ENCODE measurements around the gene CHCHD4.

CHCHD4 gene

DNA sequence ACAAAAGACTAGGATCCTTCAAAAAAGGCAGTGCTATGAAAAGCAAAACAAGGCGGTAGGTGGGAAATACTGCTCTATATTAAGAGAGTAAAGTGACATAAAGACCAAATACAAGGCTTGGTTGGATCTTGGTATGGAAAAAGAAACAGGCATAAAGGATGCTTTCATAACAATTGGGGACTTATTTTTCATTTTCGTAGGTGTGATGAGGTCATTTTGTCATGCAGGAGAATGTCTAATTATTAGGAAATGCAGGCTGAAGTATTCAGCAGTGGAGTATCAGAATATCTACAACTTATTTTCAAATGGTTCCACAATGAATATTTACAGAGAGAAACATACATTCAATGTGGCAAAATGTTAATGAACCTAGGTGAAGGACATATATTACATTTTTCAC, 44.8 kb upstream of the CHCHD4 start:
- H2AFZ ChIP-seq: no peak overlapping the region
- no peaks in the 10 kb centered on the region for H3K9me3 ChIP-seq (ENCODE audit: control insufficient read depth, low read length)
- H3K79me2 ChIP-seq: peaks cover 14% of the 10 kb centered on the region
- no peak overlapping the region for H3K4me2 ChIP-seq (ENCODE audit: low read length)
- no peaks in the 10 kb centered on the region for H3K27me3 ChIP-seq (ENCODE audit: control insufficient read depth, insufficient read depth, low read length)
- H3K4me3 ChIP-seq (ENCODE audit: low read depth, low read length): no peak overlapping the region
- no peaks in the 10 kb centered on the region for H3K36me3 ChIP-seq (ENCODE audit: control insufficient read depth, insufficient read depth, low read length)
- H3K27ac ChIP-seq: no peak overlapping the region
- no peak overlapping the region for H3K9ac ChIP-seq
- TF ChIP-seq CTCF (IDR thresholded peaks at IDR 0.05): no peak
- H3K4me1 ChIP-seq: no peaks in the 10 kb centered on the region

GRCh38 chr3:14166877-14167603, 42.4 kb upstream of the CHCHD4 start:
- TF ChIP-seq CTCF (IDR thresholded peaks at IDR 0.05): no peak
- H3K36me3 ChIP-seq (ENCODE audit: control insufficient read depth, insufficient read depth, low read length): no peaks in the 10 kb centered on the region

DNA sequence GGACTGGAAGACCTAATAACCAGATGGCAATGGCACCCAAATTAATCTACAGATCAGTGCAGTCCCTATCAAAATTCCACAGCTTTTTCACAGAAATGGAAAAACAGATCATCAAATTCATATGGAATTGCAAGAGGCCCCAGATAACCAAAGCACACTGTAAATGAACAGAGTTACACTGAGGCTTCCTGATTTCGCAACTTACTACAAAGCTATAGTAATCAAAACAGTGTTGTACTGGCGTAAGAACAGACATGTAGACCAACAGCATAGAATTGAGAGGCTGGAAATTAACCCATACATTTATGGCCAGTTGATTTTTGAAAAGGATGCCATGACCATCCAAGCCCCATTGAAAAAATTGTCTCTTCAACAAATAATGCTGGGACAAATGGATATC, 37.5 kb upstream of the CHCHD4 start:
- H3K4me3 ChIP-seq (ENCODE audit: low read depth, low read length): no peak overlapping the region
- peaks cover 8% of the 10 kb centered on the region for H3K79me2 ChIP-seq
- H3K4me1 ChIP-seq: no peaks in the 10 kb centered on the region
- no peaks in the 10 kb centered on the region for H3K27me3 ChIP-seq (ENCODE audit: control insufficient read depth, insufficient read depth, low read length)
- H3K4me2 ChIP-seq (ENCODE audit: low read length): no peak overlapping the region
- H3K27ac ChIP-seq: no peak overlapping the region
- no peaks in the 10 kb centered on the region for H3K9me3 ChIP-seq (ENCODE audit: control insufficient read depth, low read length)
- peaks cover 3% of the 10 kb centered on the region for H3K36me3 ChIP-seq (ENCODE audit: control insufficient read depth, insufficient read depth, low read length)
- H2AFZ ChIP-seq: no peak overlapping the region
- no peak overlapping the region for H3K9ac ChIP-seq
- TF ChIP-seq CTCF (IDR thresholded peaks at IDR 0.05): no peak

More at GRCh38 chr3:14166877-14167603, 42.4 kb upstream of the CHCHD4 start:
- Histone ChIP-seq H2AFZ (no peak overlapping the region), H3K9me3 (ENCODE audit: control insufficient read depth, low read length) (no peaks in the 10 kb centered on the region), H3K27me3 (ENCODE audit: control insufficient read depth, insufficient read depth, low read length) (no peaks in the 10 kb centered on the region), H3K27ac (no peak overlapping the region), H3K4me1 (no peaks in the 10 kb centered on the region), H3K9ac (no peak overlapping the region), H3K4me3 (ENCODE audit: low read depth, low read length) (no peak overlapping the region), H3K4me2 (ENCODE audit: low read length) (no peak overlapping the region), H3K79me2 (peaks cover 10% of the 10 kb centered on the region)

DNA sequence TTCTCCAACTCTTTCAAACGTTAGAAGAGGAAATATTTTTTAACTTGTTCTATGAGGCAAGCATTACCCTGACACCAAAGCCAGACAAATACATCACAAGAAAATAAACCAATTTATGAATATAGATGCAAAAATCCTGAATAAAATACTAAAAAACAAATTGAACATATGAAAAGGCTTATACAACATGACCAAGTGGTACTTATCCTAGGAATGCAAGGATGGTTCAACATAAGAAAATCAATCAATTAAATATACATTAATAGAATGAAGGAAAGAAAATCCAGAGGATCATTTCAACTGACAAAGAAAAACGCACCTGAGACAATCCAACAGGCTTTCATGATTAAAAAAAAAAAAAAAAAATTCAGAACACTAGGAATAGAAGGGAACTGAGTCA, 36.6 kb upstream of the CHCHD4 start:
- Histone ChIP-seq H3K27me3 (ENCODE audit: control insufficient read depth, insufficient read depth, low read length) (no peaks in the 10 kb centered on the region), H3K4me1 (no peaks in the 10 kb centered on the region), H3K79me2 (peaks cover 8% of the 10 kb centered on the region), H3K9me3 (ENCODE audit: control insufficient read depth, low read length) (no peaks in the 10 kb centered on the region), H3K9ac (no peak overlapping the region), H3K36me3 (ENCODE audit: control insufficient read depth, insufficient read depth, low read length) (peaks cover 3% of the 10 kb centered on the region), H3K4me3 (ENCODE audit: low read depth, low read length) (no peak overlapping the region), H3K27ac (no peak overlapping the region), H2AFZ (no peak overlapping the region), H3K4me2 (ENCODE audit: low read length) (no peak overlapping the region)
- no peak for TF ChIP-seq CTCF (IDR thresholded peaks at IDR 0.05)

DNA sequence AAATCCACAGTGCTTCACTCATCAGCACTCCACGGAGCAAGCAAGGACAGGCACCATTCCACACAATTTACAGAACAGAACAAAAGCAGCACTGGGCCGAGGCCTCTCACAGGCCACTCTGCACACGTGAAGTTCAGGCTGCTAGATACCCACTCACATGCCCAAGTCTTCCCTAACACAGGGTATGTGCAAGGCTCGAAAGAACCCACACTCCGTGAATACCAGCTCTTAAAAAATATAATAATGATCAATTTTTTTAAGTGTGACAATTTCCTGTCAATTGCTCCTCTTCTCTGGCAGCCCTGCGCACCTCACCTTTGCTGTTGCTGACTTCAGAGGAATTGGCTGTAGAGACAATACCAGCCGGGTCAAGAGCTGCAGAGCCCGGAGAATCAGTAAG, 34.8 kb upstream of the CHCHD4 start:
- Histone ChIP-seq H3K79me2 (peaks cover 8% of the 10 kb centered on the region), H3K4me2 (ENCODE audit: low read length) (no peak overlapping the region), H3K9me3 (ENCODE audit: control insufficient read depth, low read length) (no peaks in the 10 kb centered on the region), H3K36me3 (ENCODE audit: control insufficient read depth, insufficient read depth, low read length) (peaks cover 3% of the 10 kb centered on the region), H3K27me3 (ENCODE audit: control insufficient read depth, insufficient read depth, low read length) (no peaks in the 10 kb centered on the region), H3K9ac (no peak overlapping the region), H3K4me3 (ENCODE audit: low read depth, low read length) (no peak overlapping the region), H3K27ac (no peak overlapping the region), H3K4me1 (no peaks in the 10 kb centered on the region), H2AFZ (no peak overlapping the region)
- no peak for TF ChIP-seq CTCF (IDR thresholded peaks at IDR 0.05)
